Glomerular visceral epithelial cell (primary cell): ENCODE results near the gene TWNK.
"Not testable (repeated sequence)": the region's sequence is repeated elsewhere in the genome, so short reads cannot be mapped to it uniquely, and the experiment has no call there.

Source experiments
- DNase-seq: peaks from one replicate; pipeline ENCODE4 v3.0.0-alpha.2; 2016; ENCODE audit errors: extremely low spot score

The TWNK gene

DNA sequence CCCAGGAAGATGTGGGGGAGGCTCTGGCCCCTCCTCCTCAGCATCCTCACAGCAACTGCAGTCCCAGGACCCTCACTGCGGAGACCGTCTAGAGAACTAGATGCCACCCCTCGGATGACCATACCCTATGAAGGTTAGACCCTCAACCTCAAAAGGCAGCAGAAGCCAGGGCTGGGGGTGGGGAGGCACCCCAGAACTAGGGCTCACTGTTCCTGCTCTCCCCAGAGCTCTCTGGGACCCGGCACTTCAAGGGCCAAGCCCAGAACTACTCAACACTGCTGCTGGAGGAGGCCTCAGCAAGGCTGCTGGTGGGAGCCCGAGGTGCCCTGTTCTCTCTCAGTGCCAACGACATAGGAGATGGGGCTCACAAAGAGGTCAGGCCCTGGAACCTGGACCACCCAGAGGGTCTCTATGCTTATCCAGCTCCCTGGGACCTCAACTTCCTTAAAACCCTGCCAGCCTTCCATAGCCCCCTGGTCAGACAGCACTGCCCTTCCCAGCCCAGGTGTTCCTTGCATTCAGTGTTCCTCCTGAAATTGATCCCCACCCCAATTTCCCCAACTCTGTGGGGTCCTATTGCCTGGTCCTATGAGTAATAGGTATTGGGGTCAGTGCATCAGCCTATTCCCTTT lies 14.3 kb upstream of the TWNK start:
- DNase-seq = no peak

DNA sequence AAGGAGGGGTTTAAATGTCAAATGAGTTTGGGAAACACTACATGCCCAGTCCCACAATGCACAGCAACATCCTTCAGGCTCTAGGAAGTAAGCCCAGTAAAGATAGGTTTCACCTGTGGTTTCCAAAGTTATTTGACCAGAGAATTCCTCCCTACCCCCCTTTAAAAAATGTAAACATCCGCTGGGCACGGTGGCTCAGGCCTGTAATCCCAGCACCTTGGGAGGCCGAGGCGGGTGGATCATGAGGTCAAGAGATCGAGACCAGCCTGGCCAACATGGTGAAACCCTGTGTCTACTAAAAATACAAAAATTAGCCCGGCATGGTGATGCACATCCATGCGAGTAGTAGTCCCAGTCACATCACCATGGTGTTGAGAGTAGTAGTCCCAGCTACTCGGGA lies 11.9 kb upstream of the TWNK start:
- not testable (repeated sequence) for DNase-seq

DNA sequence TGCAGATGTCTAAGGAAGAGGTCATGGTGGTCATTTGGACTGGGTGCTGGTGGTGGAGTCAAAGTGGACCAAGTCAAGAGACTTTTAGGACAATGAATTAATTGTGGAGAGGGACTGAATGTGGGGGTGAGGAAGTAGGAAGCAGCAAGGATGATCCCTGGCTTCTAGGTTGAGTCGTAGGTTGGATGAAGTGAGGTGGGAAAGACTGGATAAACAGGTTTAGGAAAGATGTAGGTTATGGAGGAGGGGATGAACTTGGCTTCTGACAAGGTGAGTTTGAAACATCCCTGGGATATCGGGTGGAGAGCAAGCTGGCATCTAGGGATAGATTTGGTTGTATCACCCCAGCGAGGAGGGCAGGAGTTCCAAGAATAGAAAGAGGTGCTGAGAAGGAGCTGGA lies 10.4 kb upstream of the TWNK start:
- no peak for DNase-seq

DNA sequence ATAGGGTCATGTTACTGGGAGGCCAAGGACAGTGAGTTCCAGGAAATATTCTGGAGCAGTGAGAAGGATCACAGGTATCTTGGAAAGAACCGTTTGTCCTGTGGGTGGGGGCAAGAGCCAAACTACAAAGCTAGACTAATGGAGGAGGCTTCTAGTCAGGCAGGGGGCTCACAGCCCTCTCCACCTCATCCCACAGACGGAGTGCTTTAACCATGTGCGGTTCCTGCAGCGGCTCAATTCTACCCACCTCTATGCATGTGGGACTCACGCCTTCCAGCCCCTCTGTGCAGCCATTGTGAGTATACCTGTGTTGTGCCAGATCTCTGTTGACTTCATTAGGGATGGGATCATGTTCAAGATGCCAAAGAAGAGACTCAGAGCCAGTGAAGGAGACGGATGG lies 9.9 kb upstream of the TWNK start:
- no peak for DNase-seq

DNA sequence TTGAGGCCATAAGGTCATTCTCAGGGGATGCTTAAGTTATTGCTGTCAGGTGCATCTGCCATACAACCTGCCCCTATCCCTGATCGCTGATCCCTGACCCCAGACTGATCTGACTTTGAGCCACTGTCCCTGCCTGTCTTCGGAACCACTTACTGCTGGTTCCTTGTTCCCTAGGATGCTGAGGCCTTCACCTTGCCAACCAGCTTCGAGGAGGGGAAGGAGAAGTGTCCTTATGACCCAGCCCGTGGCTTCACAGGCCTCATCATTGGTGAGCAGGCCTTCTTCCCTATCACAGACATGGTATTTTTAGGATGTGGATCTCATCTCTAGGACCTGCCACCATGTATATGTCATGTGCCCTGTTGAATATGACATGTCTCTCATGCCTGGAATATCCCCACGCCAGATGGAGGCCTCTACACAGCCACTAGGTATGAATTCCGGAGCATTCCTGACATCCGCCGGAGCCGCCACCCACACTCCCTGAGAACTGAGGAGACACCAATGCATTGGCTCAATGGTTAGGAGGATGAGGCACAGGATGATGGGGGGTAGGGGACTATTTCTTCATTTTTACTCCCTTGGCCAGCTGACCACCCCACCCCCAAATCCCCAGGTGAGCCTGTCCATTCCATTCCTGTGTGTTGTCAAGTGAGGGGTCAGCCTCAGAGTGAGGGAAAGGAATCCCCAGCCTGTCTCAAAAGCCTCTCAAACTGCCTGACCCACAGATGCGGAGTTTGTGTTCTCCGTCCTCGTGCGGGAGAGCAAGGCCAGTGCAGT lies 9.0 kb upstream of the TWNK start:
- no peak for DNase-seq

DNA sequence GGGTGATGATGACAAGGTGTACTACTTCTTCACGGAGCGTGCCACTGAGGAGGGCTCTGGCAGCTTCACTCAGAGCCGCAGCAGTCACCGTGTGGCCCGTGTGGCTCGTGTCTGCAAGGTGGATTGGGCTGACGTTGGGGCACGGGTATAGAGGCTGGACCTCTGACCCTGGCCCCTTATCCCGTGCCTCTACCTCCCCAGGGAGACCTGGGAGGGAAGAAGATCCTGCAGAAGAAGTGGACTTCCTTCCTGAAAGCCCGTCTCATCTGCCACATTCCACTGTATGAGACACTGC lies 8.5 kb upstream of the TWNK start:
- DNase-seq = no peak

DNA sequence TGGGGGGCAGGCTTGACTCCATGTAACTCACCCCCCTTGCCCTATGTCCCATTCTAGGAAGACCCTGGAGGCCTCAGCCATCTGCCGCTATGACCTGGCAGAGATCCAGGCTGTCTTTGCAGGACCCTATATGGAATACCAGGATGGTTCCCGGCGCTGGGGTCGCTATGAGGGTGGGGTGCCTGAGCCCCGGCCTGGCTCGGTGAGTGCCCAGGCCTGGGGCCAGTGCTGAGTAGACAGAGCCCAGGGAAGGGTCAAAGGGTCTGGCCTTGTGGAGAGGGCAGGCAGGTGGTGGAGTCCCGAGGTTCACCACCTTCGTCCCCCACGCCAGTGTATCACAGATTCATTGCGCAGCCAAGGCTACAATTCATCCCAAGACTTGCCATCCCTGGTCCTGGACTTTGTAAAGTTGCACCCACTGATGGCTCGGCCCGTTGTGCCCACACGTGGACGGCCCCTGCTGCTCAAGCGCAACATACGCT lies 7.5 kb upstream of the TWNK start:
- no peak for DNase-seq

DNA sequence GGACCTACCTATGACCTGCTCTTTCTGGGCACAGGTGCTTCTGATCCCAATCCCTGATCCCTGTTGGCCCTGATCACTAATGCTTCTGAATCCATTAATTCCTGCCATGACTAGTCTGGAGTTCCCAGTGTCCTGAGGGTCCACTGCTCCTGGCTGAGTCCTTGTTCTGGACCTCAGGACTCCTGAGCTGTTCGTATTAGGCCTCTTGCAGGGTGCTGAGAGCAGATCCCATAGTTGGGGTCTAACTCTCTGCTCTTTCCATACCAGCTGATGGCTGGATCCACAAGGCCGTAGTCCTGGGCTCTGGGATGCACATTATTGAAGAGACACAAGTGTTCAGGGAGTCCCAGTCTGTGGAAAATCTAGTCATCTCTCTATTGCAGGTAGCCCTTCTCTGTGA lies 7.0 kb upstream of the TWNK start:
- DNase-seq = no peak

DNA sequence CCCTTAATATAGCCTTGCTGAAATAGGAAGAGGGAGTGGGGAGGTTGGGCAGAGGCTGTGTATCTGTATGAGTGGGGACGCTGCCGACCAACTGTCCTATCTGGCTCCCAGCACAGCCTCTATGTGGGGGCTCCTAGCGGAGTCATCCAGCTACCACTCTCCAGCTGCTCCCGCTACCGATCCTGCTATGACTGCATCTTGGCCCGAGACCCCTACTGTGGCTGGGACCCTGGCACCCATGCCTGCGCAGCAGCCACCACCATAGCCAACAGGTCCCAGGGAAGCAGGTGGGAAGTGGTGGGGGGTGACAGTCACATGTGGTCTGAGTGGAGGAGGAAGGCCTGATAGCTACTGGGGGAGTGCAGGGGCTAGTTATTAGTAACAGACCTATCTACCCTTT lies 6.6 kb upstream of the TWNK start:
- DNase-seq = no peak

DNA sequence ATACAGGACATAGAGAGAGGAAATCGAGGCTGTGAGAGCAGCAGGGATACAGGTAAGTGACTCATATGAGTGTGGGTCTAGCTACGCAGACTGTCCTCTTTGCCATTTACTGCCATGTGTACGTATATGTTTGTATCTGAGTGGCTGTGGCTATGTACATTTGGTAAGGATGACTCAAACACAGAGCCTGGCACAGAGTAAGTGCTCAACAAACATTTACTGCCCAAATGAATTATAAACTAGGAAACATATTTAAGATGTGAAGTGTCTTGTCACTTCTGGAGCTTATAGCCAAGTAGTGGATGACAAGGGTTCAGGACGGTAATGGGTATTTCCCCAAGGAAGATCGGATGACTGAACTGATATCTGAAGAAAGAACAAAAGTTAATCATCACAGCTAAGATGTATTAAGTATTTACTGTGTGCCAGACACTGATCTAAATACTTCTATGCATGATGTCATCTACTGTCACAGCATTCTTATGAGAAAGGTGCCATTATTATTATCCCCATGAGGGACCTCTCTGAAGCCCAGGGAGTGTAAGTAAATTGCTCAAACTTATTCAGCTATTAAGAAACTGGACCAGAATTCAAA lies 6.1 kb upstream of the TWNK start:
- DNase-seq = no peak

DNA sequence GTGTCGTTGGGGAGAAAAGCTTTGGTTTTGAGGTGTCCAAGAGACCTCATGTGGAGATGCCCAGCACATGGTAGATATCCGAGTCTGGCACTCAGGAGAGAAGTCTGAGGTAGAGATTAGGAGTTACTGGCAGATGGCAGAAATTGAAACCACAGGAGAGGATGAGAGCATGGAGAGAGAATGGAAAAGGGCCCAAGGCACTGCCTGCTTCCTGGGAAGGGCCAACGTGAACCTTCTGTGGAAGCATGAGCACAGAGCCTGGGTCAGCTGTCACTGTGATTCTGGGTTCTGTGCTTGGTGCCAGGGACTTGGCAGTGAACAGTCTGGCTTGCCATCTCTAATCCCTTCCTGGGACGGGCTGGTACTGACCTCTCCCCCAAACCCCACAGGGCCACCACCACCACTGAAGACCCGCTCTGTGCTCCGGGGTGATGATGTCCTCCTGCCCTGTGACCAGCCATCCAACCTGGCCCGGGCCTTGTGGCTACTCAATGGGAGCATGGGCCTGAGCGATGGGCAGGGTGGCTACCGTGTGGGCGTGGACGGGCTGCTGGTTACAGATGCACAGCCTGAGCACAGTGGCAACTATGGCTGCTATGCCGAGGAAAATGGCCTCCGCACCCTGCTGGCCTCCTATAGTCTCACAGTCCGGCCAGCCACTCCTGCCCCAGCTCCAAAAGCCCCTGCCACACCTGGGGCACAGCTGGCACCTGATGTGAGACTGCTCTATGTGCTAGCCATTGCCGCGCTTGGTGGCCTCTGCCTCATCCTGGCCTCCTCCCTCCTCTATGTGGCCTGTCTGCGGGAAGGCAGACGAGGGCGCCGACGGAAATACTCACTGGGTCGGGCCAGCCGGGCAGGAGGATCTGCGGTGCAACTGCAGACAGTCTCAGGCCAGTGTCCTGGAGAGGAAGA lies 4.2 kb upstream of the TWNK start:
- DNase-seq = no peak

DNA sequence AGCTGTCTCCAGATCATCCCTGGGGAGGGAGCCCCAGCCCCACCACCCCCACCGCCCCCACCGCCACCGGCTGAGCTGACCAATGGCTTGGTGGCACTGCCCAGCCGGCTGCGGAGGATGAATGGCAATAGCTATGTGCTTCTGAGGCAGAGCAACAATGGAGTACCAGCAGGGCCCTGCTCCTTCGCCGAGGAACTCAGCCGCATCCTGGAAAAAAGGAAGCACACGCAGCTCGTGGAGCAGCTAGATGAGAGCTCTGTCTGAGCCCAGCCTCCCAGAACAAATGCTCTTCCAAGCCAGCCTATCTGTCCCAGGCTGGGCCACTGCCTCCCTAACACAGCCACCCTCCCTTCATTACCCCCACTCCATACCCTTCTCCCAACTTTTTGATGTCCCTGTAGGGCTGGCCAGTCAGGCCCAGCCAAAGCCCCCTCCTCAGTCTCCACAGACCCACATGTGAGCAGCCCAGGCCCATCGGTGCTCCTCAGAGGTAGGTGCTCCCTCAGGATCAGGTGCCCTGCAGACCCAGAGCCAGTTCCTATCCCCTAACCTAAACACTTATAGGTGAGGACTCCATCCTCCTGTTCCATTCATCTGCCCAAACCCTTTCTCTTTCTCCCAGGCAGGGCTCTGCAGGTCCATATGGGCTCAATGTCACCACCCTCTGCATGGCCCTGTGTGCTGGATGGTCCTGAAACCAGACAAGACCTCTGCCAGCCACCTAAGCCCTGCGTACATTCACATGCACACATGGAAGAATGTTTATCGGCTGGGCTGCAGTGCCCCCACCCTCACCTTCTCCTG lies 3.3 kb upstream of the TWNK start:
- DNase-seq = no peak

DNA sequence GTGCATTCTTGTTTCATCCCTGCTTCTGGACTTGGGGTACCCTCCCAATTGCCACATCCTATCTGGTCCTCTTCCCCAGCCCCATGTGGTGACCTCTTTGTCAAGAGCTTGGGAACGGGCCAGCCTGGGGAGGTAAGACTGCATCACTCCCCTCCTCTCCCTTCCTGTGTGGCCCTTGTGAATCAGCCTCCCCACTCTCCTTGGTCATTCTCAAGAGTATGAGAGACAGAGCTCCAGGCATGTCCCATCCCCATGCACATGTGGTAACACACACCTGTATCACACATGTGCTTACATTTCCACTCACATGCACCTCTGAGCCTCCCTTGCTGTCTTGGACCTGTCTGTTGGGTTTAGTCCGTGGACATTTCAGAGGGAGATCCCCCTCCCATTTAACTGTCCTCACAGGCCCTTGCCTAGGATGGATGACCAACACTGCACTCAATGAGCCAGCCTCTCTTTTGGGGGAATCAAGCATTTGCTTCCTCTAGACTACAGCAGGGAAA lies 2.6 kb upstream of the TWNK start:
- DNase-seq = no peak

DNA sequence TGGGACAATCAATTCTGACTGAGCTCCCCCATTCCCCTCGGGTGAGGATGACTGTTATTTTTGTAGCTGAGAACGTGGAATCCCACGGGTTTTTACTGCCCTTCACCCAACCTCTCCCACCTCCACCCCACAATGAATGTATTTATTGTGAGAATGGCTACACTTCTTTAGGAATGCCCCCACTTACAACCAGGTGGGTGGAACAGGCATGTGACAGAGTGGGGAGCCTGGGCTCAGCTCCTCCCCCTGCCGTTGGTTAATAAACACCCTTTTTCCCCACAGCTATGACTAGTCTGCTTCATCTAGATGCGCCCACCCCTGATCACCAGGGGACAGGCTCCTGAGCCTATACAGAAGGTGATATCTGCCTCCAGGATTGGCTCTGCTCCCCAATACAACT lies 2.0 kb upstream of the TWNK start:
- DNase-seq = no peak

DNA sequence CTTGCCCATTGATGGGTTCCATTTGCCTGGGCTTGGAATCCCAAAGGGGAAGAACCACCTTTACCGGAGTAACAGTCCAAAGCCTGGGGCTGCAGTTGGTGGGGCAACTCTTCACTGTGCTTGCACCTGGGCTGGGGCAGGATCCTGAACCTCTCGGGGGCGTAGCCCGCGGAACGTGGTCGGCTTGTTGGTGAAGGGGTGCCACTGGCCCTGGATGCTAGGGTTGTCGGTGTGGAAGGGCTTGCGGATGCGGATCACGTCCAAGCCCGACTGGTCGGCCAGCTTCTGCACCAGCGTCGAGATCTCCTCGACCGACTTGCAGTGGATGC lies 756 bp upstream of the TWNK start:
- no peak for DNase-seq

DNA sequence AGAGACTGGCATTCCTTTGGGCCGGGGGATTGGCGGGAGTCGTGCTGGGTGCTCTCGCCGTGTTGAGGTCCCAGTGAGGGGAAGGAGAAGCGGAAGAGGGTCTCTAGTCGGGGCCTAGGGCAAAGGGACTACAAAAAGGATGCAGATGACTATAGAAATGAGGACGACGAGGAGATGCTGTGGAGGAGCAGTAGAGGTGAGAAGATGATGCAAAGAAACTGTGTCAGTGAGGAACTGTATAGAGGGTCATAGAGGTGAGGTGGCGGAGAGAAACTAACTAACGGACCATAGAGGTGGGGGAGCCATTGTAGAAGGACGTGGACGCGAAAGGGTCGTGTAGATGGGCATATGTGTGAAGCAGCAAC lies 324 bp downstream of the TWNK start:
- no peak for DNase-seq

DNA sequence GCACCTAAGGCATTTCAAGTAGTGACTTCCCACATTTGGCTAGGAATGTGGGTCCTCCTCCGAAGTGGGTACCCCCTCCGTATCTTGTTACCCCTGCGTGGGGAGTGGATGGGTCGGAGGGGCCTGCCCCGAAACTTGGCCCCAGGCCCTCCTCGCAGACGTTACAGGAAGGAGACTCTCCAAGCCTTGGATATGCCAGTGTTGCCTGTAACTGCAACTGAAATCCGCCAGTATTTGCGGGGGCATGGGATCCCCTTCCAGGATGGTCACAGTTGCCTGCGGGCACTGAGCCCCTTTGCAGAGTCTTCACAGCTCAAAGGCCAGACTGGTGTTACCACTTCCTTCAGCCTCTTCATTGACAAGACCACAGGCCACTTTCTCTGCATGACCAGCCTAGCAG lies 823 bp downstream of the TWNK start:
- DNase-seq = no peak

DNA sequence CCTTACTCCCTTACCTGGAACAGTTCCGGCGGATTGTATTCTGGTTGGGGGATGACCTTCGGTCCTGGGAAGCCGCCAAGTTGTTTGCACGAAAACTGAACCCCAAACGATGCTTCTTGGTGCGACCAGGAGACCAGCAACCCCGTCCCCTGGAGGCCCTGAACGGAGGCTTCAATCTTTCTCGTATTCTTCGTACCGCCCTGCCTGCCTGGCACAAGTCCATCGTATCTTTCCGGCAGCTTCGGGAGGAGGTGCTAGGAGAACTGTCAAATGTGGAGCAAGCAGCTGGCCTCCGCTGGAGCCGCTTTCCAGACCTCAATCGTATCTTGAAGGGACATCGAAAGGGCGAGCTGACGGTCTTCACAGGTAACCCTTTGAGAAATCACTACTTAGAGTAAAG lies 1.7 kb downstream of the TWNK start:
- DNase-seq = no peak

DNA sequence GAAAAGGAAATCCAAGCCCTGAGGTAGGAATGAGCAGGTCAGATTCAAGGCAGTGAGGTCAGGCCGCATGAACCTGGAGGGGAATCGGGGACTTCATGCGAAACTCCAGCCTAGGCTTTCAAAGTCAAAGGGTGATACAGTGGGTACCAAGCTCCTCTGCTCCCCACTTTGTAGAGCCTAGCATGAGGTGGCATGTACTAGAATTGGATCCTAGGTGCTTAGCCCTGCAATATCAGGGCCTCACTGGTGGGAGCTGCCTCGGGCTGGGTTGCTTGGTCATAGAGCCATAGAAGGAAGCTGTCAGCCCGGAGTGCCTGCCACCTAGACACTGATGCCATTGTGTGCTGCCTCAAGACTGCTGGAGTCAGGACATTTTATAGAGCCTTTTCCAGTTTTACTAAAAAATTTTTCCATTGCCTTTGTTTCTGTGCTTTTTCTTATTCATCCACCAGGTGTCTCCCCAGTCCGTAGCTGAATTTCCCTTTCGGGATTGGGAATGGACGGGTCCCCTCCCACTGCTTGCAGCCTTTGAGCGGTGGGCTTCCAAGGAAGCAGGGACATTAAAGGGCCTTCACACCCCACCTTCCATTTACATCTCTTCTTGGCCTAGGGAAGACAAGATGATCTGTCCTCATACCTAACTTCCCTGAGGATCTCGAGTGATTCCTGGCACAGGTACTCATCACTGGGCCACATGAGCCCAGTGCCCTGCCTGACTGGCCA lies 6.8 kb downstream of the TWNK start:
- DNase-seq = peak; percentile 41

DNA sequence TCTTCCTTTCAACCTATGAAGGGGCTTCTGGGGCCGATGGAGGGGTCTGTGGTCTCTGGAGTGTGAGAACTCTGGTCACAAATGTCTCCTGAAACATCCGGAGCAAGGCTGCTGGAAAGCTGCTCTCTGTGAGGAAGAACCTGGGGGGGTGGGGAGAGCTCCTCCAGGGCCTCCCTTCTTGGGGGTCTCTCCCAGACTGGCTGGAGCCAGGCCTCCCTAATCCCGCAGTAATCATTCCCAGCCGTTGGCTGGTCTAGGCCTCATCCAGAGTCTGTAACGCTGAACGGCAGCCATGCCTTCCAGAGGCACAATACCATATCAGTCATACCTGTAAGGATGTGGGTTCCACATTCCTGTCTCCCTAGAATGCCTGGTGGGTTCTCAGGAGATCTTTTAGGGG lies 7.8 kb downstream of the TWNK start:
- no peak for DNase-seq
